Measurements from ENCODE around the gene HNRNPA1.

GRCh38 chr12:54257332-54257731 lies 23.2 kb upstream of the HNRNPA1 start:
- TF ChIP-seq POLR2A (IDR thresholded peaks at IDR 0.05): no peak
- TF ChIP-seq, protein P1, sequence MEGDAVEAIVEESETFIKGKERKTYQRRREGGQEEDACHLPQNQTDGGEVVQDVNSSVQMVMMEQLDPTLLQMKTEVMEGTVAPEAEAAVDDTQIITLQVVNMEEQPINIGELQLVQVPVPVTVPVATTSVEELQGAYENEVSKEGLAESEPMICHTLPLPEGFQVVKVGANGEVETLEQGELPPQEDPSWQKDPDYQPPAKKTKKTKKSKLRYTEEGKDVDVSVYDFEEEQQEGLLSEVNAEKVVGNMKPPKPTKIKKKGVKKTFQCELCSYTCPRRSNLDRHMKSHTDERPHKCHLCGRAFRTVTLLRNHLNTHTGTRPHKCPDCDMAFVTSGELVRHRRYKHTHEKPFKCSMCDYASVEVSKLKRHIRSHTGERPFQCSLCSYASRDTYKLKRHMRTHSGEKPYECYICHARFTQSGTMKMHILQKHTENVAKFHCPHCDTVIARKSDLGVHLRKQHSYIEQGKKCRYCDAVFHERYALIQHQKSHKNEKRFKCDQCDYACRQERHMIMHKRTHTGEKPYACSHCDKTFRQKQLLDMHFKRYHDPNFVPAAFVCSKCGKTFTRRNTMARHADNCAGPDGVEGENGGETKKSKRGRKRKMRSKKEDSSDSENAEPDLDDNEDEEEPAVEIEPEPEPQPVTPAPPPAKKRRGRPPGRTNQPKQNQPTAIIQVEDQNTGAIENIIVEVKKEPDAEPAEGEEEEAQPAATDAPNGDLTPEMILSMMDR (IDR thresholded peaks at IDR 0.05): no peak

Data from thyroid gland (tissue), 4 donors.